COLO829 (cell line): ENCODE measurements around the gene ZNF695.
"Not testable (repeated sequence)": the region's sequence is repeated elsewhere in the genome, so short reads cannot be mapped to it uniquely, and the experiment has no call there.

Experiments
- DNase-seq: peaks from one replicate; pipeline ENCODE4 v3.0.0; 2012; ENCODE audit warnings: low spot score

Gene ZNF695

GRCh38 chr1:247007511-247008405, at the start of gene ZNF695:
TSS of gene ZNF695 (minus strand) at chr1:247008057. CDS start at chr1:247007908, 149 bp downstream.
- peak; percentile 91 for DNase-seq

DNA sequence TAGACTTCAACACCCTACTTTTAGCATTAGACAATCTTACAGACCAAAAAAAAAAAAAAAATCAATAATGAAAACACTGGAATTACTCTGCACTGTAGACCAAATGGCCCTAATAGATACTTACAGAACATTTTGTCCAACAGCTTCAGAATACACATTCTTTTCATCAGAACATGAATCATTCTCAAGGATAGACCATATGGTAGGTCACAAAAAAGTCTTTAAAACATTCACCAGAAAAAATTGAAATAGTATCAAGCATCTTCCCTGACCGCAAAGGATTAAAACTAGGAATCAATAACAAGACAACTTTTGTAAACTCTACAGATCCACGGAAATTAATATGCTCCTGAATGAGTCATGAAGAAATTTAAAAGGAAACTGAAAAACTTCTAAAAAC, 48.2 kb upstream of the ZNF695 start:
- DNase-seq = peak; percentile 45

DNA sequence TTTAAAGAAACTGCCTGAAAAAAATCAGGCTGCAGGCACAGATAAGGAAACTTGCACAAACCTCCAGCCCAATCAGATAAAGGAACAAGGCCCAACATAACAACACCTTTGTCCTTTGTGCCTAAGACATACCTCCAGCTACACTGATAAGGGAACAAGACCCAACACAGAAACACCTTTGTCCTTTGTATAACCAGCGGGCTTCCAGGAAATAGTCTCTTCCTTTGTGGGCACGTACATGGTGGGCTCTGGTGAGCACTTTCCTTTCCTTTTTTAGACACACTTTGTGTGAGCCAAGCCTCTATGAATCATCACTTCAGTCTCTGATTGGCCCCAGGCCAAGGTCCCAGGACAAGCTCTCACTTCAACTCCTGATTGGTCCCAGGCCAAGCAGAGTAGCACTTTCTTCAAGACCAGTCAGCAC, 47.1 kb upstream of the ZNF695 start:
- peak; percentile 72 for DNase-seq

- no peak for DNase-seq
Measured at GRCh38 chr1:247047702-247048101, 39.8 kb upstream of the ZNF695 start.

DNA sequence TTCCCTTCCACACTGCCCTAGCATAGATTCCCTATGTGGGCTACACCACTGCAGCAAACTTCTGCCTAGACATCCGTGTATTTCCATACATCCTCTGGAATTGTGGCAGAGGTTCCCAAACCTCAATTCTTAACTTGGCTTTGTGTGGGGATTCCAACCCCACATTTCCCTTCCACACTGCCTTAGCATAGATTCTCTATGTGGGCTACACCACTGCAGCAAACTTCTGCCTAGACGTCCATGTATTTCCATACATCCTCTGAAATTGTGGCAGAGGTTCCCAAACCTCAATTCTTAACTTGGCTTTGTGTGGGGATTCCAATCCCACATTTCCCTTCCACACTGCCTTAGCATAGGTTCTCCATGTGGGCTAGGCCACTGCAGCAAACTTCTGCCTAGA, 39.4 kb upstream of the ZNF695 start:
- DNase-seq = no peak

GRCh38 chr1:247043406-247043805, 35.5 kb upstream of the ZNF695 start:
- DNase-seq = no peak

DNA sequence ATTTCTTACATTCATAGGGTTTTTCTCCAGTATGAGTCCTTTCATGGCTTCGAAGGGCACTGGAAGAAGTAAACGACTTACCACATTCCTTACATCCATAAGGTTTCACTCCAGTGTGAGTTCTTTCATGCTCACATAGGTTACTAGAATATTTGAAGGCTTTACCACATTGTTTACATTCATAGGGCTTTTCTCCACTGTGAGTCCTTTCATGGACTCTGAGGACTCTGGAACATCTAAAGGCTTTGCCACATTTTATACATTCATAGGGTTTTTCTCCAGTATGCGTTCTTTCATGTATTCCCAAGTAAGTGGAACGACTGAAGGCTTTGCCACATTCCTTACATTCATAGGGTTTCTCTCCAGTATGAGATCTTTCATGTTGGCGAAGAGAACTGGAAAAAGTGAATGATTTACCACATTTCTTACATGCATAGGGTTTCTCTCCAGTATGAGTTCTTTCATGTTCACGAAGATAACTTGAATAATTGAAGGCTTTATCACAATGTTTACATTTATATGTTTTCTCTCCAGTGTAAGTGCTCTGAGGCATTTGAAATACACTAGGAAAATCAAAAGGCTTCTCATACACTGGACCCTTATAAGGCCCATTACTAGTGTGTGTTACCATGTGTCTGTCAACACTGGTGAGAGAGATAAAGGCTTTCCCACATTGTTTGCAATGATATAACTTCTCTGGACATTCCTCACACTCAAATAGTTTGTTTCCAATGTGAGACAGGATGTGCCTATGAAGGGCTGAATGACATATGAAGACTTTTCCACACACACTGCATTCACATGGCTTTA, 29.9 kb upstream of the ZNF695 start:
- DNase-seq = no peak

DNA sequence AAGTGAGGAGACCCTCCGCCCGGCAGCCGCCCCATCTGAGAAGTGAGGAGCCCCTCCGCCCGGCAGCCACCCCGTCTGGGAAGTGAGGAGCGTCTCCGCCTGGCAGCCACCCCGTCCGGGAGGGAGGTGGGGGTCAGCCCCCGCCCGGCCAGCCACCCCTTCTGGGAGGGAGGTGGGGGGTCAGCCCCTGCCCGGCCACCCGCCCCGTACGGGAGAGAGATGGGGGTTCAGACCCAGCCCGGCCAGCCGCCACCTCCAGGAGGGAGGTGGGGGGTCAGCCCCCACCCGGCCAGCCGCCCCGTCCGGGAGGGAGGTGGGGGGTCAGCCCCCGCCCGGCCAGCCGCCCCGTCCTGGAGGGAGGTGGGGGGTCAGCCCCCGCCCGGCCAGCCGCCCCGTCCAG, 24.4 kb upstream of the ZNF695 start:
- not testable (repeated sequence) for DNase-seq

- not testable (repeated sequence) for DNase-seq
Measured at GRCh38 chr1:247024658-247025057, 16.8 kb upstream of the ZNF695 start.

- no peak for DNase-seq
Measured at GRCh38 chr1:247013391-247013790, 5.5 kb upstream of the ZNF695 start.

GRCh38 chr1:247008406-247008799, 546 bp upstream of the ZNF695 start:
- no peak for DNase-seq

GRCh38 chr1:247004081-247004480, 3.8 kb downstream of the ZNF695 start:
- DNase-seq = not testable (repeated sequence)

GRCh38 chr1:246989901-246990300, 18.0 kb downstream of the ZNF695 start:
- no peak for DNase-seq

DNA sequence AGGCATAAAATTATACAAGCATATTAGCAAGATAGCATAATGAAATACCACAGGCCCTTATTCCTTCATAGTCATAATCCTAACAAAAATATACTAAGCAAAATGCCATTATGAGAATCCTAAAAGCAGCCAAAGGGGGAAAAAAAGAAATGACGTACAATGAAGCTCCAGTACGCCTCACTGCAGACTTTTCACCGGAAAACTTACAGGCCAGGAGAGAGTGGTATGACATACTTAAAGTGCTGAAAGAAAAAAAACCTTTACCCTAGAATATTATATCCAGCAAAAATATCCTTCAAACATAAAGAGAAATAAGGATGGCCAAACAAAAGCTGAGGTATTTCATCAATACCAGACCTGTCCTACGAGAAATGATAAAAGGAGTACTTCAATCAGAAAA, 19.5 kb downstream of the ZNF695 start:
- DNase-seq = no peak

GRCh38 chr1:246987083-246987690, 20.7 kb downstream of the ZNF695 start:
- DNase-seq = no peak

GRCh38 chr1:246978785-246979184, 29.1 kb downstream of the ZNF695 start:
- DNase-seq = no peak

GRCh38 chr1:246978281-246978680, 29.6 kb downstream of the ZNF695 start:
- DNase-seq = no peak

DNA sequence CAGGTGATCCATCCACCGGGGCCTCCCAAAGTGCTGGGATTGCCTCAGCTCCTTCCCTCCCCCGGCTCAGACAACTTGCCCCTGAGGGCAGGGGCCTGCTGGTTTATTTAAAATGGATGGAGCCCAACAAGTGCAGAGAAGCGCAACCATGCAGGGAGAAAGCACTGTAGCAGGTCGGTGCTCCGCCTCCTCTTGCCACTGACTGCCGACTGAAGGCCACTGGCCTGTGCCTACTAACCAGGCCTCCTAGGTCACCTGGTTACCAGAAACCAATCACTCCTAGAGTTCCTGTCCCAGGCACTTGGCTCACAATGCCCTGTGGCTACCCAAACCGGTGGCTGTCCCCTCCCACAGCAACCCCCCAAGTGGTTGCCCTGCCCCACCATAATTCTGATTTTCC, 35.9 kb downstream of the ZNF695 start:
- DNase-seq = no peak

DNA sequence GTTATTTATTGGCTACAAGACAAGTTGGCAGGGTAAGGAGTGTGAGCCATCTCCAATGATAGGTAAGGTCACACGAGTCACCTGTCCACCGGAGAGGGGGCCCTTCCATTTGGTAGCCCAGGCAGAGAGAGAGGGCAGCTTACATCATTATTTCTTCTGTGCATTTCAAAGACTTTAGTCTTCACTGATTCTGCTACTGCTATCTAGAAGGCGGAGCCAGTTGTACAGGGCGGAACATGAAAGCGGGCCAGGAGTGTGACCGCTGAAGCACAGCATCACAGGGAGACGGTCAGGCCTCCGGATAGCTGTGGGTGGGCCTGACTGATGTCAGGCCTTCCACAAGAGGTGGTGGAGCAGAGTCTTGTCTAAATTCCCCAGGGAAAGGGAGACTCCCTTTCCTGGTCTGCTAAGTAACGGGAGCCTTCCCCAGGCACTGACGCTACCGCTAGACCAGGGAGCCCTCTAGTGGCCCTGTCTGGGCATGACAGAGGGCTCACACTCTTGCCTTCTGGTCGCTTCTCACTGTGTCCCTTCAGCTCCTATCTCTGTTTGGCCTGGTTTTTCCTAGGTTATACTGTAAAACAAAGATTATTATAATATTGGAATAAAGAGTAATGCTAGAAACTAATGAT, 36.7 kb downstream of the ZNF695 start:
- peak; percentile 12 for DNase-seq

DNA sequence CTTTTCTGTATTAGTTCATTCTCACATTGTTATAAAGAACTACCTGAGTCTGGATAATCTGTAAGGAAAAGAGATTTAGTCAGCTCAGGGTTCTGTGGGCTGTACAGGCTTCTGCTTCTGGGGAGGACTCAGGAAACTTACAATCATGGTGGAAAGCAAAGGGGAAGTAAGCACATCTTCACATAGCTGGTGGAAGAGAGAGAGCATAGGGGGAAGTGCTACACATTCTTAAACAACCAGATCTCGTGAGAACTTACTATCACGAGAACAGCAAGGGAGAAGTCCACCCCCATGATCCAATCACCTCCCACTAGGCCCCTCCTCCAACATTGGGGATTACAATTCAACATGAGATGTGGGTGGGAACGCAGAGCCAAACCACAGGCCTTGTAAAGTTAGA, 38.2 kb downstream of the ZNF695 start:
- DNase-seq = no peak

DNA sequence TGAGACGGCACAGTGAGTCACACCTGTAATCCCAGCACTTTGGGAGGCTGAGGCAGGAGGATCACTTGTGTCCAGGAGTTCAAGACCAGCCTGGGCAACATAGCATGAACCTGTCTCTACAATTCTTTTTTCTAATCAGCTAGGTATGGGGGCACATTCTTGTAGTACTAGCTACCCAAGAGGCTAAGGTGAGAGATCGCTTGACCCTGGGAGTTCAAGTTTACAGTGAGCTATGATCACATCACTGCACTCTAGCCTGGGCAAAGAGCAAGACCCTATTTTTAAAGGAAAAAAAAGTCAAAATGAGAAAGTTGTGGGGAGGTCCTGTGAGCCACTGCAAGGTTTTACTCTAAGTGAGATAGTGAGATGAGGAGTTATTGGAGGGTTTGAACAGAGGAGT, 41.4 kb downstream of the ZNF695 start:
- no peak for DNase-seq
